ENCODE data around the gene CRYGD. TPM values are rescaled to one million over a fixed set of nuclear protein-coding genes. Genes with fewer than 3 reads are reported as not detected.

The CRYGD gene
- total and polyA plus RNA-seq, 2 of the 4 experiments (the other 2 are of a cell fraction) = not detected

GRCh38 chr2:208112969-208113368 lies 11.4 kb downstream of the CRYGD start:
- H2AK5ac ChIP-seq (ENCODE audit: low read depth, low read length) = no peak overlapping the region
- H2AFZ ChIP-seq (replicated peaks; ENCODE audit: low read length, poor library complexity) = no peak overlapping the region
- in situ Hi-C loops (cut with MboI; ENCODE audit: low sequenced_read_pairs) (no loop called here), intact Hi-C loops (cut with micrococcal nuclease) (no loop called here), dilution Hi-C loops (cut with HindIII; ENCODE audit: low sequenced_read_pairs, unreplicated experiment) (no loop called here)
- ChIA-PET POLR2A (ENCODE audit: unreplicated experiment) (no interaction called here), CTCF (no interaction called here)
- H3K79me1 ChIP-seq (ENCODE audit: low read depth in 1 of 2, low read length in 2 of 2) = no peaks in the 10 kb centered on the region
- DNase-seq (no peak), ATAC-seq (ENCODE audit: low read depth) (no peak)
- TF ChIP-seq USF2 (IDR thresholded peaks at IDR 0.05; ENCODE audit: low read depth, low read length) (no peak), RCOR1 (IDR thresholded peaks at IDR 0.05; ENCODE audit: insufficient replicate concordance, low read length) (no peak), CEBPB (IDR thresholded peaks at IDR 0.05; ENCODE audit: low read depth, low read length) (no peak), FOS (IDR thresholded peaks at IDR 0.05; ENCODE audit: low read depth, low read length) (no peak), ELK1 (IDR thresholded peaks at IDR 0.05; ENCODE audit: borderline replicate concordance, low read depth, low read length) (no peak), NFE2L2 (IDR thresholded peaks at IDR 0.05; ENCODE audit: low read depth, low read length) (no peak), SMC3 (IDR thresholded peaks at IDR 0.05; ENCODE audit: low read depth, low read length) (no peak), CHD1 (IDR thresholded peaks at IDR 0.05; ENCODE audit: low read depth, low read length) (no peak), POLR2A (IDR thresholded peaks at IDR 0.05; ENCODE audit: low read depth, low read length) (no peak), MAFK (IDR thresholded peaks at IDR 0.05; ENCODE audit: low read depth, low read length) (no peak), MAZ (IDR thresholded peaks at IDR 0.05; ENCODE audit: borderline replicate concordance, low read depth, low read length) (no peak), MXI1 (IDR thresholded peaks at IDR 0.05; ENCODE audit: borderline replicate concordance, low read depth, low read length) (no peak)
- TF ChIP-seq, protein P1, sequence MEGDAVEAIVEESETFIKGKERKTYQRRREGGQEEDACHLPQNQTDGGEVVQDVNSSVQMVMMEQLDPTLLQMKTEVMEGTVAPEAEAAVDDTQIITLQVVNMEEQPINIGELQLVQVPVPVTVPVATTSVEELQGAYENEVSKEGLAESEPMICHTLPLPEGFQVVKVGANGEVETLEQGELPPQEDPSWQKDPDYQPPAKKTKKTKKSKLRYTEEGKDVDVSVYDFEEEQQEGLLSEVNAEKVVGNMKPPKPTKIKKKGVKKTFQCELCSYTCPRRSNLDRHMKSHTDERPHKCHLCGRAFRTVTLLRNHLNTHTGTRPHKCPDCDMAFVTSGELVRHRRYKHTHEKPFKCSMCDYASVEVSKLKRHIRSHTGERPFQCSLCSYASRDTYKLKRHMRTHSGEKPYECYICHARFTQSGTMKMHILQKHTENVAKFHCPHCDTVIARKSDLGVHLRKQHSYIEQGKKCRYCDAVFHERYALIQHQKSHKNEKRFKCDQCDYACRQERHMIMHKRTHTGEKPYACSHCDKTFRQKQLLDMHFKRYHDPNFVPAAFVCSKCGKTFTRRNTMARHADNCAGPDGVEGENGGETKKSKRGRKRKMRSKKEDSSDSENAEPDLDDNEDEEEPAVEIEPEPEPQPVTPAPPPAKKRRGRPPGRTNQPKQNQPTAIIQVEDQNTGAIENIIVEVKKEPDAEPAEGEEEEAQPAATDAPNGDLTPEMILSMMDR (conservative IDR thresholded peaks at IDR 0.05; ENCODE audit: low read depth, low read length) = no peak
- H3K14ac ChIP-seq (replicated peaks; ENCODE audit: low read depth, low read length) = no peak overlapping the region
- no peak overlapping the region for H2BK20ac ChIP-seq (ENCODE audit: low read depth, low read length)
- H3K27me3 ChIP-seq (ENCODE audit: control insufficient read depth, insufficient read depth, low read length) = peaks cover 17% of the 10 kb centered on the region
- H3K18ac ChIP-seq (ENCODE audit: low read depth, low read length) = no peak overlapping the region
- no peak overlapping the region for H3K4me3 ChIP-seq (ENCODE audit: insufficient read depth, low read depth, low read length)
- no peak overlapping the region for H3K4ac ChIP-seq (ENCODE audit: low read depth, low read length)
- no peak overlapping the region for H2BK5ac ChIP-seq (ENCODE audit: low read depth, low read length, poor library complexity, severe bottlenecking)
- H2BK120ac ChIP-seq (ENCODE audit: low read depth, low read length) = no peak overlapping the region
- no peak overlapping the region for H2BK15ac ChIP-seq (ENCODE audit: low read depth, low read length)
- no peak overlapping the region for H4K91ac ChIP-seq (ENCODE audit: insufficient read depth, low read depth, low read length)
- H3K23ac ChIP-seq (ENCODE audit: low read depth, low read length) = no peak overlapping the region
- no peaks in the 10 kb centered on the region for H4K20me1 ChIP-seq (ENCODE audit: insufficient read depth, low read length)
- no peak overlapping the region for H4K8ac ChIP-seq (ENCODE audit: low read depth in 2 of 2, low read length in 2 of 2)
- H3K4me1 ChIP-seq (ENCODE audit: control insufficient read depth, insufficient read depth, low read length) = no peaks in the 10 kb centered on the region
- H2AK9ac ChIP-seq (replicated peaks; ENCODE audit: low read depth, low read length, poor library complexity) = no peak overlapping the region
- no TSS peak for BruUV-seq (replicated peaks)
- H4K5ac ChIP-seq (ENCODE audit: low read depth, low read length) = no peak overlapping the region
- H3K27ac ChIP-seq (ENCODE audit: insufficient read depth, low read length) = no peak overlapping the region
- no peaks in the 10 kb centered on the region for H3K36me3 ChIP-seq (ENCODE audit: control insufficient read depth, insufficient read depth, low read length)
- H3K9me3 ChIP-seq (ENCODE audit: control insufficient read depth, insufficient read depth, low read length) = no peaks in the 10 kb centered on the region
- WGBS, 2 experiments (ENCODE audit: extremely low coverage in 2 of 2, insufficient read length in 1 of 2) = 80% methylated on average over 1 of the region's 7 CpGs; no CpG with 5 or more reads in 1 of the 2 experiments
- no peaks in the 10 kb centered on the region for H3K9me1 ChIP-seq (ENCODE audit: insufficient read depth, low read length)
- H3K9ac ChIP-seq (ENCODE audit: low read depth, low read length) = no peak overlapping the region
- no peak overlapping the region for H3K56ac ChIP-seq (ENCODE audit: extremely low read depth, insufficient read depth, low read length)
- H3K4me2 ChIP-seq (ENCODE audit: low read depth, low read length) = no peak overlapping the region

Measured in IMR-90 (cell line).